Activated naive CD4-positive, alpha-beta T cell treated with Interleukin-2 at 50 U/mL for 16 hours (primary cell): ENCODE measurements around the gene GOLGA6D.
A peak's percentile ranks its signal among the peaks of the same experiment; 100 is the strongest.
"Not testable (repeated sequence)": the region's sequence is repeated elsewhere in the genome, so short reads cannot be mapped to it uniquely, and the experiment has no call there.

ENCODE experiments used
- DNase-seq: peaks from one replicate; pipeline ENCODE4 v3.0.0-alpha.2; 2020

GOLGA6D gene

DNA sequence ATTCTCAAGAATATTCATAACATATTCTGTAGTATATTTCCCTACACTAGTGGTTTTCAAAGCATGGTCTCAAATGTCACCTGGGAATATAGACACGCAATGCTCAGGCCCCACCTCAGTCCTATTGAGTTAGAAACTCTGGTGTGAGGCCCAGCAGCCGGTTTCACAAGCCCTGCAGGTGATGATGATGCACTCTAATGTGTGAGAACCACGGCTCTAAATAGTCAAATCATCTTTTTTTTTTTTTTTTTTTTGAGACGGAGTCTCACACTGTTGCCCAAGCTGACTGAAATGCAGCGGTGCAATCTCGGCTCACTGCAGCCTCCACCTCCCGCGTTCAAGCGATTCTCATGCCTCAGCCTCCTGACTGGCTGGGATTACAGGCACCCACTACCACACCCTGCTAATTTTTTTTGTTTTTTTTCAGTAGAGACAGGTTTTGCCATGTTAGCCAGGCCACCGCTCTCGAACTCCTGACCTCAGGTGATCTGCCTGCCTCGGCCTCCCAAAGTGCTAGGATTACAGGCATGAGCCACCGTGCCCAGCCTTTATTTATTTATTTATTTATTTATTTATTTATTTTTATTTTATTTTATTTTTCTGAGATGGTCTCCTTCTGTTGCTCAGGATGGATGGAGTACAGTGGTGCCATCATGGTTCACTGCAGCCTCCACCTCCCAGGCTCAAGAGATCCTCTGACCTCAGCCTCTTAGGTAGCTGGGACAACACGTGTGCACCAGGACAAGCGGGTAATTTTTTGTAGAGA is 51.2 kb downstream of the GOLGA6D start:
- not testable (repeated sequence) for DNase-seq

DNA sequence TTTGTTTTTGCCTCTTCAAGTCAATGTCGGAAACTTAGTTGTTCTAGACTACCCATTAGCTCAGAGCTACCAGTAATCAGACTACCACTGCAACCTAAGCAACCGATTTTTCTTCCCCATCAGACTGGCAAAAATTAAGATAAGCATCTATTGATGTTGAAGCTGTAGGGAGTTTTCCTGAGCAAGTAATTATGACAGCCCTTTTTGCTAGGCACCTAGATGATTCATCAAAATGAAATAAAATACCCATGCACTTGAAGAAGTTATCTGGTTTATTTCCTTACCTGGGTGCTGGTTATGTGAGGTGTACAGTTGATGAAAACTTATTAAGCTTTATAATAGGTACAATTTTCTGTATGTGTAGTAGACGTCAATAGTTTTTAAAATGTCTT is 52.7 kb downstream of the GOLGA6D start:
- DNase-seq: no peak

DNA sequence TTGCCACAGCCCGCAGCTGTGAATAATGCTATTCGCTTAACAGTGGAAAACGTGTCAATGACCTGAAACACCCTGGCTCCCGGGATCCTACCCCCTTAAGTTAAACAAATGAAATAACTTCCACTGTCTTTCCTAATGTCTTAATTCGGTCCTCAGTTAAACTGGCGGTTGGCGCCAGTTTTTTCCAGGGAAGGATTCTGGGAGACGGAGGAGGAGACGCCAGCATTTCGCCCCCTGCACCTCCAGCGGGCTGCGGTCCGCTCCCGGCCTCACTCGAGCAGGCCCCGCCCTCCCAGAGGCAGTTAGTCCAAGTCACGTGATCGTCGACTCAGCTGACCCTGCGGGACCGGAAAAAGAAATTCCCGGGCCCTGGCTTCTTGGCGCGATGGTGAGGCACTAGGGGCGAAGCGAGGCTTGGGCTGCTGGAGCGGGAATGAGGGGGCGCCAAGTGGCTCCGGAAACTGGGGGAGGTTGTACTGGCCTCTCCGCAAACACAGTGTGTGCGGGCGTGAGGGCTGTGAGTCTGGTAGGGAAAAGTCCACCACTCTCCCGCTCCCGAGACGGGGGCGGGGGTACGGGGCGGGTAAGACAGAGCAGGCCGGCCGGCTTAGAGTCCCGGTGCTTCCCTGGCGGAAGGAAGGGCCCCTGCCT is 53.2 kb downstream of the GOLGA6D start, which contains the start of gene COMMD4:
COMMD4 (plus strand) TSS at position 359 of the 651 bp plus-strand sequence; CDS start at position 386, 27 bp downstream.
- peak; percentile 83 for DNase-seq

DNA sequence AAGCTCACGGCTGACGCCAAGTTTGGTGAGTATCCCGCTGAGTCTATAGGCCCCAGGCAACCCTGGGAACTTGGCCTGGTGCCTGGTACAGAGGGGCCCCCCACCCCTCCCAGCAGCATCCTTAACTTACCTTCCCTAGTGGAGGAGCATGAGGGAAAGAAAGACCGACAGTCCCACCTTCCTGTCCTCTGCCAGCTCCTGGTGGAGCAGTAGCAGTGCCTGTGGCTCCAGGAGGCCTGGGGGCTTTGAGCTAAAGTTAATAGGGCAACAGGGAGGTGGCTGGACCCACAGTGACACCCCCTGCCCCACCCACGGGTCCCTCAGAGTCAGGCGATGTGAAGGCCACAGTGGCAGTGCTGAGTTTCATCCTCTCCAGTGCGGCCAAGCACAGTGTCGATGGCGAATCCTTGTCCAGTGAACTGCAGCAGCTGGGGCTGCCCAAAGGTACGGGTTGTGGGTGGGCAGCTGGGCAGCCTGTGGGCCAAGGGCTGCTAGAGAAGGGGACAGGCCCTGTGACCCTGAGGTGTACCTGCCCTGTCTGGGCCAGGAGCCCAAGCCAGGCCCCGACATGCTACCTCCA is 56.1 kb downstream of the GOLGA6D start:
- DNase-seq: no peak

DNA sequence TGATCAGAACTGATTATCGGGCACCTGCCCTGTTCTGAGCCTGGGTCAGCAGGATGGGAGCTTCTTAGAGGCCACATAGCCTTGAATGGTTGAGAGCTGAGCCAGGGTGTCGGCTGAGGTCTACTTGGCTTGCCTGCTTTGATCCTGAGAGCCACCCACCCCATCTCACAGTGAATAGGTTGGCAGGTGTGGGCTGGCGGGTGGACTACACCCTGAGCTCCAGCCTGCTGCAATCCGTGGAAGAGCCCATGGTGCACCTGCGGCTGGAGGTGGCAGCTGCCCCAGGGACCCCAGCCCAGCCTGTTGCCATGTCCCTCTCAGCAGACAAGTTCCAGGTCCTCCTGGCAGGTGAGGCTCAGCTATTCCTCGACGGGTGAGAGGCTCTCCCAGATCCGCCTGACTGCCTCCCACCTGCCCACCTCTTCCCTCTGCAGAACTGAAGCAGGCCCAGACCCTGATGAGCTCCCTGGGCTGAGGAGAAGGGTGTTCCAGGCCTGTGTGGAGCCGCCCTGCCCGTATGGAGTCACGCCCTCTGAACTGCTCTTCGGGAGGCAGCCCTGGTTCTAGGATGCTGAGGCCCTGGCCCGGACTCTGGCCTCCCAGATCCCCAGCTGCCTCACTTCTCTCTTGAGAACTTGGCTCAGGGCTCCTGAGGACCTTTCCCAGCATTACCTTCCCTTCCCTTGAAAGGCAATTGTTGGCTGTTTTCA is 57.1 kb downstream of the GOLGA6D start:
- no peak for DNase-seq

DNA sequence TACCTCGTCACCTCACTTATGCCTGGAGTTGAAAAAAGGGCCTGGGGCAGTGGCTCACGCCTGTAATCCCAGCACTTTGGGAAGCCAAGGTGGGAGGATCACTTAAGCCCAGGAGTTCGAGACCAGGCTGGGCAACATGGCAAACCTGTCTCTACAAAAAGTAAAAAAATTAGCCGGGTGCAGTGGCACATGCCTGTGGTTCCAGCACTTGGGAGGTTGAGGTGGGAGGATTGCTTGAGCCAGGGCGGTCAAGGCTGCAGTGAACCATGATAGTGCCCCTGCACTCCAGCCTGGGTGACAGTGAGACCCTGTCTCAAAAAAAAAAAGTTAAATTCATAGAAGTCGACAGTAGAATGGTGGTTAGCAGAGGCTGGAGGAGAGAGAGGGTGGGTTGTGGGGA is 59.6 kb downstream of the GOLGA6D start:
- no peak for DNase-seq

DNA sequence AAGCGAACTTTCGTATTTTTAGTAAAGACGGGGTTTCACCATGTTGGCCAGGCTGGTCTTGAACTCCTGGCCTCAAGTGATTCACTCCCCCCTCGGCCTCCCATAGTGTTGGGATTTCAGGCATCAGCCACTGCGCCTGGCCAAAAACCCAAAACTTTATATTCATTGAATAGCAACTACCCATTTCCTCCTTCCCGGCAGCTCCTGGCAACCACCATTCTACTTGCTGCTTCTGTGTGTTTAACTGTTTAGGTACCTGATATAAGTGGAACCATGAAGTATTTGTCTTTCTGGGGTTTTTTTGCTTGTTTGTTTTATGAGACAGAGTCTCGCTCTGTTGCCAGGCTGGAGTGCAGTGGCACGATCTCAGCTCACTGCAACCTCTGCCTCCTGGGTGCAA is 61.3 kb downstream of the GOLGA6D start:
- not testable (repeated sequence) for DNase-seq
